ENCODE results near the gene GLS.
"Not testable (repeated sequence)": the region's sequence is repeated elsewhere in the genome, so short reads cannot be mapped to it uniquely, and the experiment has no call there.

GLS gene

DNA sequence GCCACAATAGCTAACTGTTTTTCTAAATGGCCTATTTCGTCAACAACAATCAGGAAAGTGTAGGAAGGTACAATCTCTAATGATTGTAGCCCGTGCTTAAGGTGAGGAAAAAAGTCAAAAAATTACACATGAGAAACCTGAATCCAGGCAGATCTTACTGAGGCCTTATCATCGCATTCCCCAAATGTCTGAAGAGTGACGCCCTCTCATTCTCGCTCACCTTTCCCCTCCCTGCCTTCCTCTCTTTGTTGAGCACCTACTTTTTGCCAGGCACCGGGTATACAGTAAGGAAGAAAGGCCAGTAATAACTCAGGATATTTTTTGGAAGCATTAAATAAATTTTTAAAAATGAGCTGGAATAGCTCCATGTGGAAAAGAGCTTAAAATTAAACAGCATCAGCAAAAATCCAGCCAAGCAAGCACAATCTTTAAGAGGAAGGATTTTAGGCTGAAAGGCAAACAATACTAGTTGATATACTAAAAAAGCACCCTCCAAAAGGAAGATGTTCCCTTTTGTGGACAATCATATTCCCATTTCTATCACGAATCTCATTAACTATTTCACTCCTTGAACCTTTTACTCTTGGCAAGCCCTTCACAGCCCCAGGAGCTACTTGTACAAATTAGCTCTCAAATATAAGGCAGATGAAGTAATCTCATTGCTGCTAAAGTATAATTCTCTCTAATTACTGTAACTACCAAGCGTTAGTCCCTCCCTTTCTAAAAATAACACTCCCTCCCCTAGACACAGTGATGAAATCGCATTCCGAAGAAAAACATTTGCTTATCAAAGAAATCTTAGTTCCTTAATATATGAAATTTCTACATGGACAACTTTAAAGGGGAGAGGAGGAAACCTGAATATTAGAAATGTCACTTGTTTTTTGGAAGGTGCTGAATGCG, 93.4 kb downstream of the GLS start:
- no peak for DNase-seq

DNA sequence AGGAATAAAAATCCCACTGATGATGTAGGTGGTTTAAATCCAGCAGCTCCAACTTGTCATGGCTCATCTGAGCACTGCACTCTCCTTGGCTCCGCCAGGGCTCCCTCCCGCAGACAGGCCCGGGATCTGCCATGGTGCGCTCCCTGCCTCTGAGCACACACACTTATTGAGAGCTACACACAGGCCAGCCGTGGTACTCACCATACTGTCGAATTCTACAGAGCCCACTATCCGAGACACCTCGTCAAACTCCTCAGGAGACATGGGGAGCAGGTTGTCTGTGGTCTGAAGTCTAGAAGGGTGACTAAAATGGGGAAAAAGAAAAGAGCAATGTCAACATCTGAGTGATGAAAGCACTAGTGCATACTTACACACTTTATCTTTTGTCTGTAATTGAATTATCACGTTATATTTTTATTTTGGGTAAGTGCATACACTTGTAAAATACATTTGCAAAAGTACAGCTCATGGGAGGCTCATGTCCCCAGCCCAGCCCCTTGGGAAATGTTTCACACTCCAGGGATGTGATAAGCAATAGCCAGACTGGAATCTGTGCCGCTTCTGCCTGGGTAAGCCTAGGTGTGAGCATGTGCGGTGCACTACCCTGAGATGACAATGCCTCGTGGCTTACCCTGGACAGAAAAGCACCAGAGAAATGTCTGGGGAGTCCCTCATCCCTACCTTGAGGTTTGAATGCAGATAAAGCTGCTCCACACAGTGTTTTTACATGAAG, 94.2 kb downstream of the GLS start:
- no peak for DNase-seq

DNA sequence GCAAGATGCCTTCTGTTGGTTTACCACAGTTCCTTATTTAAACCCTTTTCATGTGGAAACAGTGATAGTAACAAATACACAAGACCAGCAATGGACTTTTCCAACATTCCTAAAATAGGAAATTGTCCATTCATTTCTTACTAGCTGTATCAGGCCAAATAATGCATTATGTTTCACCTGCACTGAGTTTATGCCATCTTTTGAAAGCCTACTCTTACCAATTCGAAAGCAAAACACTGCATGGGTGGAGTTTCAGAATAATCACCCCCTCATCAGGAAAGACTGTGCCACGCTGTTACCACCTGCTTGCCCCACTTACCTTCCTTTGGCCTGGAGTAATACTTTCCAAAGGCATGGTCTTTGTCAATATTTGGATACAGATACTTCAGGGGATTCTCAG, 95.9 kb downstream of the GLS start:
- no peak for DNase-seq

DNA sequence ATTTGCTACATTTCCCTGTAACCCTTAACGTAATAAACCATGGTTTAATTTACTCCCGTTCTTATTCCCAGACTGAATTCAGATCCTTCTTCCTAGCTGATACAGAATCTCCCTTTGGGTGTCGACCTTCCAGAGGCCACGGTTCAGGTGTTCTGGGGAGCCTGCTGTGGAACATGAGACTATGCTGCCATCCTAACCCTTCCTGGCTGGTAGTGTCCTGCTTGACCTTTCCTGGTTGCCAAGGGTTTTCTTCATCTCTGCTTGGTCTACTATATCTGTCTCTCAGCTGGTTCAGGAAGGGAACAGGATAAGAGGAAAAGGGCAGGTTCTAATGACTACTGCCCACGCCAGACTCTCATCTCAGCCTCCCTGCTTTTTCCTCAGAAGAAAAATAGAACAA, 96.9 kb downstream of the GLS start:
- DNase-seq: no peak

DNA sequence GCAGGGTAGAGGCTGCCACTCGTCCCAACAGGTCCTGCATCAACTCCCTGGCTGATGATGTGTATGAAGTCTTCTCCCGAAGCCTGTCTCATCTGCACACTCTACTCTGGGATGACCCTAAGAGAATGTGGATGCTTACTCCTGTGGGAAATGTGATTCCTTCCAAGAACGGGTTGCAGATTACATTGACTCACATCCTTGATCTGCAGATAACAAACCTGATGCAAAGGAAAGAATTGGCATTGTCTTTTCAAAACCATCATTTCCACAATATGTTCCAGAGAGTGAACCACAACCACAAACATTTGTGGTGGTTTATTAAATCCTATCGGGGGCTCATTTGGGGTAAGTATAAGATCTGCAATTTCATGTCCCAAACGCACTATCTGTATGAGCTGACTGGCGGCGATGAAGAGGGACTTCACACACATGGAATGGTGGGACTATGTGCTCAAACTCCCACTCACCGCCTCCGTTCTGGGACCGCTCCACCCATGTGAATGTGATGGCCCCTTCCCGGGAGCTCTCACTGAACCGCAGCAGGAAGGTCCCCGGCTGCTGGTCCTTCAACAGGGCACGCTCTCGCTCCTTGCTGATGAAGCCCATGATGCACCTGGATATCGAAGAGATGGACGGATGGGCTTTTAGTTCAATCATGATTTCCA, 97.9 kb downstream of the GLS start:
- DNase-seq: no peak

DNA sequence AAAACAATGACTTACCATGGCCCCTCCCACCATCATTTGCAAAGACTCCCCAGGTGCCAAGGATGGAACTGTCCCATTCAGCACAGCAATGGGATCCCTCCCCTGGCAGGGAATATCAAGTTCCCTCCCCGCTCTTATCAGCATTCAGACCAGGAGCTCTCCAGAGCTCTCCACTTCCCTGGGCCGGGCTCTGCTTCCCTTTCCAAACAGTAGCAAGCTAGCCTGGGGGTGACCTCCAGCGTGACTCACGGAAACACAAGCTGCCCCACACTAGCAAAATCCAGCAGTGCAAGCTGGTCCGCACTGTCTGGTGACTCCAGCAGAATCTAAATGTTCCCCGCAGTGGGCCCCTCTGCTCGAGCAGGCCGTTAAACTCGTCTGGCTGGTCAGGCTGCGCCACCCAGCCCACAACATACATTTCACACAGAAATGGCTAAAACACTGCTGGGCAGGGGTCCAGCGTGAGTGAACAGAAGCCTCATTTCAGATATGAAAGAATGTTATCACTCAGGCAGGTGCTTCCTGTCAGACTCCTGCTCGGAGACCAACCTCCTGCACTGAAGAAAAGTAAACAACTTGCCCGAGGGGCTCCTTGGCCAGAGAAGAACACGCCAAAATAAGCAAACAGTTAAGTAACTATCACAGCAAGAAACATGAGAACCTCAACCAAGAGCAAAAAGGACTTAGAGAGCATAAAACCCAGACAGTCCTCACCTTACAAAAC, 99.4 kb downstream of the GLS start:
- no peak for DNase-seq

DNA sequence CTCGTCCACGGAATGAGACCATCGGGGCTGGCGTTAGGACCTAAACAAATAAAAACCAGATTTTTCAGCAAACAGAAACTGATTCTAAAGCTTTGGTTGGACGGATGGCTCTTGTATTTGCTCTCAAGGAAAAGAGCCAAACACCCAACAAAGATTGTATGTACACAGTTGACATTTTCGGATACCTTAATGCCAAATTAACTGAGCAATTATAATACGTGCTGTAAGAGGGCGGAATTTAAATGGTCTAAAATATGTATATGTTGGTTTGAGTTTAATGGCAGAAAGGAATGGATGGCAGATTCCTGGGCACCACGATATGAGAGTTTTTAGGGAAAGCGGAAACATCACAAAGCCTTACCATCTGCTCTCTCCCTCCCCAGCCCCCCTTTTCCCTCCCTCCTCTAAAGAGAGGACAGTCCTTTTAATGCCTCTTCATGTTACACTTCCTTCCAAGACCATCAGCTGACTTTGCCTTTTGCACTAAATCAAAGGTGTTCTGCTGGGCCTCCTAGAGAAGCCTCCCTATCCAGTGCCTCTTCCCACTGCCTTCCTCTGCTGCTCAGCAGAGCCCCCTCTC, 100.1 kb downstream of the GLS start:
- DNase-seq: no peak

DNA sequence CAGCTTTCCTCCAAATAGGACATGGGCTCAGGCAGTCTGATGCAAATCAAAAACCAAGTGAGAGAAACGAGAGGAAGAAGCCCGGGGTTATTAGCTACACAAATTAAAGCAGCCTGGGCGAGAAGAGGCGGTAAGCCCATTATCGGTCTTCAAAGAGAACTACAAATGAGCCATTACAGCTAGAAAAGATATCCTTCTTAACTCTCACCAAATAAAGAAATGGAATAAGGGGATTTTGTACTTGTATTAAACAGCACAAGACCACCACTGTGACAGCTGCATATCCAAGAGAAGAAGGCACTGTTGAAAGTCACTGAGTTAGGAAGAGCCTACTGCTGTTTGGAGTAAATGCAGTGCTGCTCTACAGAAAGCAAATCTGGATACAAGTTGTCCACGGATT, 100.7 kb downstream of the GLS start:
- no peak for DNase-seq

DNA sequence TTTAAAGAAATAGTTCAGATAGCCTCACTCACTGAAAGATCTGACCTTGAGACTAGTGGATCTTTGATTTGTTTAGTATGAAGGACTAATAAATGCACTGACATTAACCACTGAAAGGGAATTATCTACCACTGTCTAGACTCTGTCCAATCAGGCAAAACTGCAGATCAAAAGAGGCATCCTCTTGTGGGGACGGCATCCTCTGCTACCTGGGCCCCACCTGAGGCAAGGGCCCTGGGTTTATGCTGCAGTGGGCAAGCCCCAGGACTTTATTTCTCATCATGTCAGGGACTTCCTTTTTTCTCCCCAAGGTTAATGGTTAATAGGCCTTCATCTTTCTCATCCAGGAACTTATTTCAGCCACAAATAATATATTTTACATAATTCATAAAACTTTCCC, 101.1 kb downstream of the GLS start:
- no peak for DNase-seq

DNA sequence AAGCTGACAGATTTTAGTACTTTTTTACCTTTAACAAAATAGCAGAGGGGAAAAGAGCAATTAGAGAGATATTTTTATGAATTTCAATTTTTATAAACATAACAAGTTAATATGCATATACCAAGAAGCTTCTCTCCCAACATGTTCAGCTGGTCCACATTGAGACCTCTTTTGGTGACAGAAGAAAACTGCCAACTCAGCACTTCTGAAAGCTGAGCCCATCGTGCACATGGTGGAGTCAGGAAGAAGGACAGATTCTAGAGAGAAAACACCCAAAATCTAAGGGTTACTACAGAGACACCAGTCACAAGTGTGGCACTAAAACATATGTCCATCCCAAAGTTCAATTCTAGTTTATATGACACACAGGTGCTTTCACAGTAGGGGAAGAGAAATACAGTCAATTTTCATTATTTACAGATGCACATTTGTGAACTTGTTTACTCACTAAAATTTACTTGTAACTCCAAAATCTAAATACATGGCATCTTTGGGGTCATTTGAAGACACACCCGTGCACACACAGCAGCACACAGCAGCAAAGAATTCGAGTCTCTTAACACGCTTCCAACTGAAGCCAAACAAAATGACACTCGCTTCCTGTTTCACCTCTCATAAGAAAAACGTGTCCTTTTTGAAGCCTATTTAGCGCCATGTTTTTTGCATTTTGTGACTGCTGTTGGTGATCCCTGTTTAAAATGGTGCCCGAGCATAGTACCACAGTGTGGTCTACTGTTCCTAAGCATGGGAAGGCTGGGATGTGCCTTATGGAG, 101.8 kb downstream of the GLS start:
- DNase-seq: no peak

DNA sequence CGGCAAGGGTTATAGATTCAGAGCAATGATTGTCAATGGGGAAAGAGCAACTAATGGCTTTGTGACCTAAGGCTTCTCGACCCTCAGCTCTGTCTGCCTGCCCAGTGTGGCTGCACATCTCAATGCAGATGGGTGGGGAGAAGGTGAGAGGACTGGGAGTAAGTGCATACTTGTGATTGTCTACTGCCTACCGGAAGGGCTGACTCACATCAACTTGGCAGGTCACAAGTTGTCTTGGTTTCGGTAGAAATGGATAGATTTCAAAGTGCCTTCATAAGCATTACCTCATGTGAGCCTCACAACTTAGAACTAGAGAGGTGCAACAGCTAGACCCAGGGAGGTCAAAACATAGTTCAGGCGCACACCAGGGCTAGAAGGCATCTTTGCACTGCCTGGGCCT, 104.0 kb downstream of the GLS start:
- peak in 1 of 2 experiments; percentile 19 for DNase-seq

DNA sequence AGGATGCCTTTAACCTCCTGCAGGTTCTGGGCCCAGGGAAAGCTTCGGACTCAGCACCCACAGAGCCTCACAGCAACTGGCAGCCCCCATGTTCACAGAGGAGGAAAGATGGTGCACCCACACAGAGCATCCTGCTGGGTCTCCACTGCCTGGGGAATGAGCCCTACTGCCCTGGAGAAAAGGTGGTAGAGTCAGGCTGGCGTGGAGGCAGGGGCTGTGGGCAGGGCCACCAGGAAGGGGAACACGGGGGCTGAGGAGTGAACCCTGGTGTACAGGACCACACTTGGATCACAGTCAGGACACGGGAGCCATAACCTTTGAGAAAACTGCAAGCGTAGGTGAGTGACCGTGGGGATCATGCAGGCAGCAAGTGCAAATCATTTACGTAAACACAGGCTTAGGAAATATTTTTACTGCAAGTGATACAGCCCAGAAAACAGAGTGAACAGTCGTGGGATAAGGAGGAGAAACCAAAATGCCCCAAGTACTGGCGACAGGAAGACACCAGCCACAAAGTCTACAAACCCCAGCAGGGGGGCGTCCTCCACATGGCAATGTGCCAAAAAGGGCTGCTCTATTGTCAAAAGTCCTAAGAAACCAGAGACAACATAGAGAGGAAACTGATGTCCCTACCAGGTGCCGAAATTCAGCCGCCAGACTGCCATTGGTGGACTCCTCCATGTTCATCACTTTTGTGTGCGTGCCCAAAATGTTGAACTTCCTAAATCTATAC, 105.8 kb downstream of the GLS start:
- no peak for DNase-seq

DNA sequence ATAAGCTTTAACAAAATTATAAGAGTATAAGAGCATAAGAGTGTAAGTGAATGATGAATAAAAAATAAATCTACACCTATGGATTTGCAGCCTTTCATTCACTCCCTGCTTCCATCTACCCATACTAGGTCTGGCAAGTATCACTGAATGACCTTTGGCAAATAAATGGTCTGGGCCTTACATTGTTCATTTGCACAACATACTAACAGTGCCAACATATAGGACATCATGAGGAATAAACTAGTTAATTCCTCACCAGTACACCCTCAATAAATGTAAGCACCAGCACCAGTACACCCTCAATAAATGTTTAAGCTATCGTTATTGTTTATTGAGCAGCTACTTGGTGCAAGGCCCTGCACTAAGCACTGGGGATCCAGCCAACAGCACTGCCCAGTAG, 106.5 kb downstream of the GLS start:
- DNase-seq: no peak

DNA sequence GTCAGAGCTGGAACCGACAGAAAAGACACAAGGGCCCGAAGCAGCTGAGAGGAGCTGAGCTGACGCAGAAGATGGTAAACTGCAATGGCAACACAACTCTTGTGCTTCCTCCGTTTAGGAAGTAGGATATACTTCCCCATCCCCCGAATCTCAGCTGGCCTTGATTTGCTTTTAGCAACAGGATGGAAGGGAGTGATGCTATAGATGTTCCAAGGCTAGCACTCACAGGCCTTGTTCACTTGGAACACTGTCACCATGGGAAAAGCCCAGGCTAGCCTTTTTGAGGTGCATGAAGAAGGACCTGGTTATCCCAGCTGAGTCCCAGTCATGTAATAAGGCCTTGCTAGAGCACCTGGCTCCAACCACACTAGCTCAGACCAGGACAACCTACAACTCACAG, 107.3 kb downstream of the GLS start:
- DNase-seq: no peak

DNA sequence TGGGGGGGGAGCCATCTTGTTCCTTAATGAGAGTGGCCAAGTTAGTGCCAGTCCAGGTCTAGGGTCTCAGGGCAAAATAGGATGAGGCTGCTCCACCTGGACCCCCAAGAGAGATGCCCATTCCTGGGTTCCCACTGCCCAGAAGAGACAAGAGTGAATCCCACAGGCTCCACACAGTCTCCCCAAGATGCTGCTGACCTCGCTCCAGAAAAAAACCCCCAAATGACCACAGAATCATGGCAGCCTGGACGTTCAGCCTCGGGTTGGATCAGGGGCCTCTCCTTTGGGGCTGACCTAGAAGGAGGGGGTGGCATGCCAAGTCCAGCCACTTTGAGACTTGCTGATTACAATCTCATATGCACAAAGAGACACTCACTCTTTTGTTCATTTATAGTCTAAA, 108.3 kb downstream of the GLS start:
- no peak for DNase-seq

DNA sequence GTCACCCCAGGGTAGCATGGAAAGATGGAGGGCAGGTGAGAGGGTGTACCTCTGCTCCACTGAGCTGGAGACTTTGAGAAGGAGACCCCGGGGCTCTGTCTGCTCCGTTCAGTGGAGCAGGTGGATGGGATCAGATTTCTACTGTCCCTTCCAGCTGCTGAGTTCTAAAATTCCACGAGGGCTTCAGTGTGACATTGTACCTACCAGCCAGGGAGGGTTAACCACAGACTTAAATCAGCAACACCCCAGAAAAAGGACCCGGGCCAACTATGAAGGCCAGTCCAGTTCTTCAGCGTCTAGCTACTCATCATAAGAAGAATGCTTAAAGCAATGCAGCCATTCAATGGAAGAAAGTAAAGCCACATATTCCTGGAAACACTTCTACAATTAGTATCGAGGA, 109.5 kb downstream of the GLS start:
- no peak for DNase-seq

DNA sequence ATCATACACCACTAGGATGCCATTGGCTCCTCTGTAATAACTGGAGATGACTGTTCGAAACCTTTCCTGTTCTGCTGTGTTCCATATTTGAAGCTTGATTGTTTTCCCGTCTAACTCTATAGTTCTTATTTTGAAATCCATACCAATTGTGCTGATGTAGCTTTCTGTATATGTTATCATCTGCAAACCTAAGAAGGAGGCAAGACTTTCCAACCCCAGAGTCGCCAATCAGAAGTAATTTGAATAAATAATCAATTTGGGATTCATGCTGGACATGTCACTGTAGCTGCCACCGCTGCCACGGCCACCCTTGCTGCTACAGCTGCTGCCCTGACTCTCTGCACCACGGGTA, 112.6 kb downstream of the GLS start:
- no peak for DNase-seq

DNA sequence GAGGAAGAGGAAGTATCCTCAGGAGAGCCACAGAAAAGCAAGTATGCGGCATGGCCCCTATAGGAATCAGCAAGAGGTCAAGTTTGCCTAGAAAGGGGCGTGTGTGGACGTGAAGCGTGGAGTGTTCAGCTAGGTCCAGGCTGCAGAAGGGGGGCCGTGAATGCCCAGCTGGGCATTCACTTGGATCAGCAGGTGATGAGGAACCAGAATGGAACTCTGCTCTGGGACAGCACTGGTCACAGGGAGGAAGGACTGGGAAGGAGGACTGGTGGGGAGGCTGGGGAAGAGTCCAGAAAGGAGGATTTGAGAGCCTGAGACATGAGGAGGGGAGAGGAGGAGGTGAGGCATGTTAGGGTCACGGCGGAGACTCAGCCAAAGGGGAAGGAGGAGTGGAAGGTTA, 113.5 kb downstream of the GLS start:
- DNase-seq: no peak

DNA sequence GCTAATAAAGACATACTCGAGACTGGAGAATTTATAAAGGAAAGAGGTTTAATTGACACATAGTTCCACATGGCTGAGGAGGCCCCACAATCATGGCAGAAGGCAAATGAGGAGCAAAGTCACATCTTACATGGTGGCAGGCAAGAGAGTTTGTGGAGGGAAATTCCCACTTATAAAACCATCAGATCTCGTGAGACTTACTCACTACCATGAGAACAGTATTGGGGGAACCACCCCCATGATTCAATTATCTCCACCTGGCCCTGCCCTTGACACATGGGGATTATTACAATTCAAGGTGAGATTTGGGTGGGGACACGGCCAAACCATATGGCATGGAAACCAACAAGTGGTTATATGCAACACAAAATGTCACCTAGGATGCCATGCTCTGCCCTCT, 114.7 kb downstream of the GLS start:
- DNase-seq: not testable (repeated sequence)

DNA sequence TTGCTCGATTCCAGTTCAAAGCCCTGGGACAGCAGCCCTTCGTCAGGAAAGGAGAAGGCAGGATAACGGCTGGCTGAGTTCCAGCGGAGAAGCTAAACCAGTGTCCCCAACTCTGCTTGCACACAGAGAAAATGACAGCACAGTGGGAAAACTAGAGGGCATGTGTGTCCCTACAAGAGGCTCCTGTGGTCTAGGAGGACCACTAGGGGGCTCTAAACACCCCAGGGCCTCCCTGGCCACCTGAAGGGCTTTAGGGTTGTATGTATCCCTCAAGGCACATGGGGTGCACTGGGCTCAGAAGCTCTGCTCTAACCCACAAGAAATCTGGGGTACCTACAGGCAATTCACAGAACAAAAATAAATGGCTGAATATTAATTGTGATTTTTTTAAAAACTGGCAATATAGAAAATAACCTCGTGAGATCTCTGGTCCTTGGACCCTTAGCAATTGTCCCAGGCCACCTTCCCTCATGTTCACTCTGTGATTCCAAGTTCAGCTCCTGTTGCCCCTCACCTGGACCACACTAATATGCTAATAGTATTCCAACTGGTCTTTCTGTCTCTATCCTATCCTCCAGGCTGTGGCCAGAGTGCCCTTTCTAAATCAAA, 115.8 kb downstream of the GLS start:
- DNase-seq: peak in 1 of 2 experiments; percentile 37

DNA sequence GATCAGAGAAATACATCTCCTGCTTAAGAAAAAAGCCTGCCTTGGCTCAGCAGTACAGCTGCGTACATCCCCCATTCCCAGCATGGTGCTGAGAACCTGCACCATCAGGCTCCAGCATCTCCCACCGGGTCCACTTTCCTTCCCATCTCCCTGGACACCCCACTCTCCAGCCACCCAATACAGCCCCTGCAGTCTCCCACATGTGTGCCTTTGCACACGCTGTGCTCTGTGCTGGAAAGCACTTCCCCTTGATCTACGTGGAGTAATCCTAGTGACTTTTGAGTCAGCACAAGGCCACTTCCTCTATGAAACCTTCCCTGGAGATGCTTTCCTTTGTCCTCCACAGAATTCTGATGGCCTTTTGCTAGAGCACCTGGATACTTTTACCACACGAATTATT, 116.3 kb downstream of the GLS start:
- DNase-seq: no peak
